ENCODE data around the gene CCDC88A. TPM values are rescaled to one million over a fixed set of nuclear protein-coding genes. Genes with fewer than 3 reads are reported as not detected.
A peak's percentile ranks its signal among the peaks of the same experiment; 100 is the strongest.

The CCDC88A gene
- total and polyA plus RNA-seq, 4 donors = 4.0 to 31.0 (median 15.5) TPM

GRCh38 chr2:55418512-55419232, 984 bp downstream of the CCDC88A start:
- Histone ChIP-seq H3K27ac (ENCODE audit: low read depth in 1 of 2, low read length in 2 of 2) (peak overlapping the region; percentile 62 to 83), H3K4me1 (ENCODE audit: control insufficient read depth in 4 of 4, insufficient read depth in 4 of 4, low read length in 3 of 4) (peaks cover 0 to 19% (median 9%) of the 10 kb centered on the region in 4 donors), H3K9ac (ENCODE audit: low read depth in 1 of 2, low read length in 2 of 2) (peak overlapping the region; percentile 44 to 93), H3K4me3 (ENCODE audit: low read depth in 1 of 3, low read length in 3 of 3) (peak overlapping the region; percentile 84 to 97 (median 86)), H3K36me3 (ENCODE audit: control insufficient read depth in 4 of 4, insufficient read depth in 3 of 4, low read depth in 1 of 4, low read length in 3 of 4) (peaks cover 0 to 2% (median 0%) of the 10 kb centered on the region in 4 donors), H3K27me3 (ENCODE audit: control insufficient read depth in 4 of 4, insufficient read depth in 4 of 4, low read length in 3 of 4) (no peaks in the 10 kb centered on the region), H3K9me3 (ENCODE audit: control insufficient read depth in 4 of 4, low read length in 3 of 4) (no peaks in the 10 kb centered on the region)
- WGBS = 4% methylated on average over 11 of the region's 11 CpGs
- TF ChIP-seq RXRA (IDR thresholded peaks at IDR 0.05) (no peak), CTCF (IDR thresholded peaks at IDR 0.05; ENCODE audit: low read depth, low read length, missing input control) (no peak), ATF3 (IDR thresholded peaks at IDR 0.05) (no peak), HNF4G (IDR thresholded peaks at IDR 0.05) (no peak), FOXA2 (IDR thresholded peaks at IDR 0.05) (no peak), FOXA1 (IDR thresholded peaks at IDR 0.05) (no peak), EGR1 (IDR thresholded peaks at IDR 0.05; ENCODE audit: low read depth in 2 of 2) (no peak), JUND (IDR thresholded peaks at IDR 0.05) (no peak)
- peak; percentile 37 for DNase-seq (ENCODE audit: low spot score)

GRCh38 chr2:55418072-55418471, 1.6 kb downstream of the CCDC88A start:
- Histone ChIP-seq H3K27ac (ENCODE audit: low read depth in 1 of 2, low read length in 2 of 2) (no peak overlapping the region), H3K36me3 (ENCODE audit: control insufficient read depth in 4 of 4, insufficient read depth in 3 of 4, low read depth in 1 of 4, low read length in 3 of 4) (peaks cover 0 to 2% (median 0%) of the 10 kb centered on the region in 4 donors), H3K9ac (ENCODE audit: low read depth in 1 of 2, low read length in 2 of 2) (no peak overlapping the region), H3K4me3 (ENCODE audit: low read depth in 1 of 3, low read length in 3 of 3) (peak overlapping the region in 1 of 3 donors; percentile 97), H3K4me1 (ENCODE audit: control insufficient read depth in 4 of 4, insufficient read depth in 4 of 4, low read length in 3 of 4) (peaks cover 0 to 19% (median 9%) of the 10 kb centered on the region in 4 donors), H3K9me3 (ENCODE audit: control insufficient read depth in 4 of 4, low read length in 3 of 4) (no peaks in the 10 kb centered on the region), H3K27me3 (ENCODE audit: control insufficient read depth in 4 of 4, insufficient read depth in 4 of 4, low read length in 3 of 4) (no peaks in the 10 kb centered on the region)
- TF ChIP-seq FOXA1 (IDR thresholded peaks at IDR 0.05) = no peak
- TF ChIP-seq HNF4A (conservative IDR thresholded peaks at IDR 0.05) = no peak
- TF ChIP-seq SP1 (IDR thresholded peaks at IDR 0.05) = no peak
- no peak for TF ChIP-seq RAD21 (IDR thresholded peaks at IDR 0.05)
- no peak for TF ChIP-seq GABPA (IDR thresholded peaks at IDR 0.05 in 1 of 2, conservative IDR thresholded peaks at IDR 0.05 in 1 of 2)
- TF ChIP-seq REST (IDR thresholded peaks at IDR 0.05) = no peak
- no peak for TF ChIP-seq YY1 (IDR thresholded peaks at IDR 0.05)
- WGBS = 26% methylated on average over 2 of the region's 2 CpGs
- no peak for DNase-seq (ENCODE audit: low spot score)
